Panc1 (cell line): Measurements from ENCODE around the gene GFM1.

Source experiments
- POLR2AphosphoS5 ChIP-seq: IDR thresholded peaks from 2 replicates; pipeline ENCODE4 v1.6.1; 2012; ENCODE audit warnings: mild to moderate bottlenecking, low read depth, low read length, moderate library complexity
- SIN3A ChIP-seq: IDR thresholded peaks from 2 replicates; pipeline ENCODE4 v1.6.1; 2012; ENCODE audit warnings: low read depth, mild to moderate bottlenecking, low read length, moderate library complexity, borderline replicate concordance; ENCODE audit not compliant: insufficient read depth

DNA sequence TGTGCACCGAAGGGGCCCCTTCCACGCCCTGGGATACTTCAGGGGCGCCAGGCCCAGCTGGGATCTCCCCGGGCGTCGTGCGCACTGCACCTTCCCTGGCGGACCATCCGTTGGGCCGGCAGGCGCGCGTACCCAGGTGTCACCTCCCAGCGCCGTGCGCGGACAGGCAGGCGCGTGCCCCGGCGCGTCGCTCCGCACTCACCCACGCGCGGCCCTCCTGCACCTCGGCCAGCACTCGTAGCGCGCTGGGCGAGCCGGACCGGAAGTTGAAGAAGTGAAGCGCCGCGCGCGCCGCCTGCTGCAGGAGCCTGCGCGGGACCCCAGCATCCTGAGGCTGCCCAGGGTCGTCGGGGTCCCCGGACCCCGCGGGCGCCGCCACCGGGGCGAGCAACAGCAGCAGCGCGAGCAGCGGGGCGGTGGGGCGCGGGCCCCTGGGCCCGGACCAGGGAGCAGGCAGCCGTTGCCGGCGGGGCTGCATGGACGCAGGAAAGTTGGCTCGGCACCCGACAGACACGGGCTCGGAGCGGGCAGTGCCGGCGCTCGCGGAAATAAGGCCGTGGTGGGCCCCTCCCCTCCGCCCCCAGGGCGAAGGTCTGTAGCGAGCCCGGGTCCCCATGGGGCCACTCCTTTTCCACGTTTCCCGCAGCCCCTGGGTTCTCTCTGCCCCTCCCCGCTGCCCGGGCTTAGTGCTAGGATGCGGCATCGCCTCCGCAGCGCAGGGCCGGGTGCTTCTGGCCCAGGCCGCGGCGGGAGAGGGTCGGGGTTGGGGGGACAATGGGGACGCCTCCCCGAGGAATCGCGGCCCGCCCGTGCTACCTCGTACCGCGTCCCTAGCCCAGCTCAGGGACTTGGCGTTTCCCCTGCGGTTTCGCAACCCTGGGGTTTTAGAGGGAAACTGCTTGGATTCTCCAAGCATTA is 87.9 kb downstream of the GFM1 start, which contains the start of gene RARRES1:
- no peak for TF ChIP-seq SIN3A
- no peak for TF ChIP-seq POLR2AphosphoS5
